Smooth muscle cell (in vitro differentiated cells): ENCODE measurements around the gene COX7A2. TPM values are rescaled to one million over a fixed set of nuclear protein-coding genes. Genes with fewer than 3 reads are reported as not detected.
A peak's percentile ranks its signal among the peaks of the same experiment; 100 is the strongest.

ENCODE experiments used
- DNase-seq: peaks from one replicate; lab custom pipeline; 2025; ENCODE audit not compliant: unreplicated experiment; lab: John Stamatoyannopoulos, UW
- H2AFZ ChIP-seq: fragments of 200-600 bp; sonication (generic); 2 replicates; pipeline ENCODE4 v1.6.0; 2016; ENCODE audit warnings: antibody characterized with exemption, low read depth, mild to moderate bottlenecking
- H3F3A ChIP-seq: fragments of 200-600 bp; sonication (generic); 2 replicates; pipeline ENCODE4 v1.6.0; 2017; ENCODE audit warnings: antibody characterized with exemption, low read depth
- H3K27ac ChIP-seq: fragments of 200-600 bp; sonication (generic); 2 replicates; pipeline ENCODE4 v1.5.1; 2016; ENCODE audit warnings: low read depth, mild to moderate bottlenecking
- H3K27me3 ChIP-seq: fragments of 200-600 bp; sonication (generic); 2 replicates; pipeline ENCODE4 v1.6.1; 2016; ENCODE audit warnings: low read depth, mild to moderate bottlenecking
- H3K36me3 ChIP-seq: fragments of 200-600 bp; sonication (generic); 2 replicates; pipeline ENCODE4 v1.5.1; 2016; ENCODE audit warnings: low read depth
- H3K4me1 ChIP-seq: fragments of 200-600 bp; sonication (generic); 2 replicates; pipeline ENCODE4 v1.5.1; 2016; ENCODE audit warnings: low read depth
- H3K4me2 ChIP-seq: fragments of 200-600 bp; sonication (generic); 2 replicates; pipeline ENCODE4 v1.6.0; 2016; ENCODE audit warnings: mild to moderate bottlenecking
- H3K4me3 ChIP-seq: fragments of 200-600 bp; sonication (generic); 2 replicates; pipeline ENCODE4 v1.5.1; 2016; ENCODE audit warnings: mild to moderate bottlenecking
- H3K79me2 ChIP-seq: fragments of 200-600 bp; sonication (generic); 2 replicates; pipeline ENCODE4 v1.6.0; 2016; ENCODE audit warnings: low read depth, mild to moderate bottlenecking
- H3K9ac ChIP-seq: fragments of 200-600 bp; sonication (generic); 2 replicates; pipeline ENCODE4 v1.6.0; 2016; ENCODE audit warnings: low read depth
- H3K9me3 ChIP-seq: fragments of 200-600 bp; sonication (generic); replicated peaks from 2 replicates; pipeline ENCODE4 v1.5.1; 2016; ENCODE audit warnings: low read depth
- H4K20me1 ChIP-seq: fragments of 200-600 bp; sonication (generic); 2 replicates; pipeline ENCODE4 v1.6.0; 2016; ENCODE audit warnings: low read depth
- WGBS: methylation state at CpG from one replicate; pipeline ENCODE4 v1.1.7; 2016; ENCODE audit warnings: low lambda C conversion rate; 5-methylcytosine and 5-hydroxymethylcytosine counted together
- polyA plus RNA-seq: library from polyadenylated mRNA; unstranded; fragments of >200 nt; fragmentation: Nextera tagmentation; extraction: Ambion mirVana; gene quantifications from 2 replicates; pipeline ENCODE4 v1.2.1, GENCODE V29; 2016
- total RNA-seq: library from RNA; depleted of rRNA; stranded (reverse); fragments of >200 nt; gene quantifications from 2 replicates; pipeline ENCODE4 v1.2.3, GENCODE V29; 2014
- TF ChIP-seq, protein P1 (sequence below): fragments of 200-600 bp; sonication (generic); IDR thresholded peaks from 2 replicates; pipeline ENCODE4 v1.5.1; 2017; ENCODE audit warnings: borderline replicate concordance, mild to moderate bottlenecking, antibody characterized with exemption; ENCODE audit not compliant: insufficient read depth, poor library complexity, severe bottlenecking

COX7A2 gene
- total and polyA plus RNA-seq, 2 experiments from 2014 or later: 802 to 1,287 TPM

DNA sequence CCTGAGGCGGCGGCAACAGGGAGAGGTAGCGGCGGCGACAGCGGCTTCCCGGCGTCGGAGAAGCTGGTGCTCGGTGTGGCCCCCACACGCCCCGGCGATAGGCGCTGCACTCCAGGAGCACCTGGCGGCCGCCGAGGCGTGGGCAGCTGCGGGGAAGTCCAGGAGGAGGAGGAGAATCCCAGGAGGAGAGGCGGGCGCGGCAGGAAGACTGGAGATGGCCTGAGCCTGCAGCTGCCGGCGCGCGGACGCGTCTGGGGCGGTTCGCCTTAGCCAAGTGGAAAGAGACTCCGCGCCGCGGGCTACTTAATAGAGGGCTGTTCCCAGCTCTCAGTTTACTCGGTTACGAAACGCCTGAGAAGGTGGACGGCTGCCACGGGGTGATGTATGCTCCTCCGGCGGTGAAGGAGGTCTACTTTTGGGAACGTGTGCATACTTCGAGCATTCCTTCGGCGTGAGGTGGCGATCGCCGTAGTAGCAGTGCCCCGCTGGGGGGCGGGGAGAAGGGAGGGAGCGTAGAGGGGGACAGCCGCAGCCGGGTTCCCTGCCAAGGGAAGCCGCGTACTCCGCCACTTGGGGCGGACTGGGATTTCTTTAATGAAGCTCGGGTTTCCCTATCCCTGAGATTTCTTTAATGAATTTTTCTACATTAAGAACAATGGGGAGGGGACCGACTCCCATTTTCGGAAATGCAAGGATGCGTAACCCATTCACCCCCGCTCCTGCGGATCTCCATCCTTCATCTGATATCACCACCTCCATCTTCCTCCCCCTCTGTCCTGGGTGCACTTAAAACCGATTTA, 37.6 kb downstream of the COX7A2 start, which contains the start of gene COL12A1:
TSS of gene COL12A1 (minus strand) at position 278 of the 800 bp plus-strand sequence. CDS start 3,261 bp downstream, outside the sequence.
- Histone ChIP-seq H3K27me3 (peaks cover 47% of the 10 kb centered on the region), H3K27ac (peak within 1 kb of the TSS; percentile 64), H2AFZ (peak within 1 kb of the TSS; percentile 50), H3K4me2 (peak within 1 kb of the TSS; percentile 82), H3K36me3 (no peaks in the 10 kb centered on the region), H3K4me3 (peak within 1 kb of the TSS; percentile 66), H3K9me3 (no peaks in the 10 kb centered on the region), H3K4me1 (peaks cover 24% of the 10 kb centered on the region), H3K79me2 (peaks cover 6% of the 10 kb centered on the region), H3K9ac (peak within 1 kb of the TSS; percentile 83), H4K20me1 (peaks cover 30% of the 10 kb centered on the region), H3F3A (no peaks in the 10 kb centered on the region)
- TF ChIP-seq, protein P1, sequence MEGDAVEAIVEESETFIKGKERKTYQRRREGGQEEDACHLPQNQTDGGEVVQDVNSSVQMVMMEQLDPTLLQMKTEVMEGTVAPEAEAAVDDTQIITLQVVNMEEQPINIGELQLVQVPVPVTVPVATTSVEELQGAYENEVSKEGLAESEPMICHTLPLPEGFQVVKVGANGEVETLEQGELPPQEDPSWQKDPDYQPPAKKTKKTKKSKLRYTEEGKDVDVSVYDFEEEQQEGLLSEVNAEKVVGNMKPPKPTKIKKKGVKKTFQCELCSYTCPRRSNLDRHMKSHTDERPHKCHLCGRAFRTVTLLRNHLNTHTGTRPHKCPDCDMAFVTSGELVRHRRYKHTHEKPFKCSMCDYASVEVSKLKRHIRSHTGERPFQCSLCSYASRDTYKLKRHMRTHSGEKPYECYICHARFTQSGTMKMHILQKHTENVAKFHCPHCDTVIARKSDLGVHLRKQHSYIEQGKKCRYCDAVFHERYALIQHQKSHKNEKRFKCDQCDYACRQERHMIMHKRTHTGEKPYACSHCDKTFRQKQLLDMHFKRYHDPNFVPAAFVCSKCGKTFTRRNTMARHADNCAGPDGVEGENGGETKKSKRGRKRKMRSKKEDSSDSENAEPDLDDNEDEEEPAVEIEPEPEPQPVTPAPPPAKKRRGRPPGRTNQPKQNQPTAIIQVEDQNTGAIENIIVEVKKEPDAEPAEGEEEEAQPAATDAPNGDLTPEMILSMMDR: no peak
- DNase-seq: no peak
- 1% methylated on average over 63 of the region's 64 CpGs for WGBS

DNA sequence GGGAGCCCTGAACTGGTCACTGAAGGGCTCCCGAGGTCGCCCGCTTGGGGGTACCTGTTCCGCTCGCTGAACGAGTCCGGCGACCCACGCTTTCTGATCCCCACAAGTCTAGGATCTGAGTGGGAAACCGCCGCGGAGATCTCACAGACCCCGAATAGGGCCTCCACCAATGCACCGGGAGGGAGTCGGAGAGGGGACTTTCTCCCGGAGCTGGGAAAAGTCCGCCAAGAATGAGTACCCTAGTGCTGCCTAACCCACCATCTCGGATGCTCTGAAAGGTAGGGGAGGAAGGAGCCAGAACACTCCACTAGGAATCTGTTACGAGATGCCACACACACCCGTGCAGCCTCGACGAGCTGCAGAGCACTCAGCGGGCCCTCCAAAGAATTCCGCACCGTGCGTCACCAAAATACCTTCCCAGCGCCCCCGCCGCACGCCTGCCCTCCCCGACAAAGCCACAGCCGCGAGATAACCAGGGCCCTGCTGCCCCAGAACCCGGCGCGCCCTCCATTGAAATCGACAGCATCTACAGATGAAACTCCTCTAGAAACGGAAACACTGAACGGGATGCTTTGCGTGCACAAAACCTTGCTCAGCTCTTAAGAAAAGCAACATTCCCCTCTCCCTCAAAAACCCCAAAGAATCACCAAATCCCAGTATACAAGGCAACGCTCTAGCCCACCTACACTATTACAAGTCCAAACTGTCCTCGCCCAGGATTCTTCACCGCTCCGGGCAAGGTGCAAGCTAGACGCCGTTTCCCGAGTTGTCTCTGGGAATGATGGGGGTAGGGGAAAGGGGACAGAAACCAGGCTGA, 38.4 kb downstream of the COX7A2 start:
- H3K4me2 ChIP-seq: peak overlapping the region; percentile 82
- no peaks in the 10 kb centered on the region for H3K36me3 ChIP-seq
- TF ChIP-seq, protein P1: no peak
- peaks cover 24% of the 10 kb centered on the region for H3K4me1 ChIP-seq
- H3F3A ChIP-seq: no peaks in the 10 kb centered on the region
- H4K20me1 ChIP-seq: peaks cover 36% of the 10 kb centered on the region
- H3K9ac ChIP-seq: peak overlapping the region; percentile 83
- H3K9me3 ChIP-seq: no peaks in the 10 kb centered on the region
- H3K79me2 ChIP-seq: peaks cover 6% of the 10 kb centered on the region
- no peak for DNase-seq
- peak overlapping the region; percentile 64 for H3K27ac ChIP-seq
- H3K4me3 ChIP-seq: peak overlapping the region; percentile 66
- H3K27me3 ChIP-seq: peaks cover 55% of the 10 kb centered on the region
- 2% methylated on average over 47 of the region's 47 CpGs for WGBS
- peak overlapping the region; percentile 50 for H2AFZ ChIP-seq

DNA sequence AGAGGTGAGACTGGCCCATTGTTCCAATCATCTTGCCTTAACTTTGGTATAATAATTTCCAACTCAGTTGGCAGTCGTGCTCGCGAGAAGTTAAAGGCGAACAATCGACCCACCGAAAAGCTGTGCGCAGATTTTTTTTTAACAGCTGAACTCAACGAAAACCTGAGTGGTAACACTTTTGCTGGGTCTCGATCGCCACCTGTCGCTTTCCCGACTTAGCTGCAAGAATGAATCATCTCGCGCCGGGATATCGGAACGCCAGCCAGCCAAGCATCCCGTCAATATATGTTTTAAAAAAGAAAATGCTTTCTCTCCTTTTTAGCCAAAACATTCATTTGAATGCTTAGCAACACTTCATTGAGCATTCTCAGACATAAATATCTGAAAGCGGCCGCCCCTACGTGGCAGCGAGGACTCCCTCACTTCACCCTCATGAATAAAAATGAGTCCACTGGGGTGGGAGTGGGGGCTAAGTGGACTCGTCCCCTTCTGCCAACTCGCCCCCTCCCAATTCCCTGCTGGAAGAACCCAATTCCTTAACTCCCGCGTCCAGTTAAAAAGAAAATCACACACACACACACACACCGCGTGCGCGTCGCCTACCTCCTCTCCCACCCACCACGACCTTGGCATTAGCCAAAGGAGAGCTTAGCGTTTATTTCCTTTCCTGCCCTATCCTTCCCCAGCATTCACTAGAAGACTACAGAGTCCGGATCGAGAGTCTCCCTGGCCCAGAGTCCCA, 39.2 kb downstream of the COX7A2 start:
- Histone ChIP-seq H3F3A (no peaks in the 10 kb centered on the region), H3K79me2 (peaks cover 6% of the 10 kb centered on the region), H3K4me2 (peak overlapping the region; percentile 82), H3K4me1 (peaks cover 24% of the 10 kb centered on the region), H3K27ac (peak overlapping the region; percentile 64), H3K9me3 (no peaks in the 10 kb centered on the region), H4K20me1 (peaks cover 43% of the 10 kb centered on the region), H3K4me3 (peak overlapping the region; percentile 66), H3K9ac (peak overlapping the region; percentile 71), H3K36me3 (no peaks in the 10 kb centered on the region), H3K27me3 (peaks cover 57% of the 10 kb centered on the region), H2AFZ (peak overlapping the region; percentile 12)
- TF ChIP-seq, protein P1: peak; percentile 86
- WGBS: 2% methylated on average over 35 of the region's 35 CpGs
- DNase-seq: no peak
